Pancreas (tissue), 10 donors: ENCODE data around the gene P3H4. TPM values are rescaled to one million over a fixed set of nuclear protein-coding genes. Genes with fewer than 3 reads are reported as not detected.
"Not testable (repeated sequence)": the region's sequence is repeated elsewhere in the genome, so short reads cannot be mapped to it uniquely, and the experiment has no call there.

Experiments
- ATAC-seq, 4 donors: fragments of 200-7000 bp; cut with Tn5 transposase; one replicate each; pipeline versions ENCODE4 v1.8.0 to v1.9.1; 2020; ENCODE audit warnings: mild to moderate bottlenecking in 4 of 4, moderate library complexity in 4 of 4
- DNase-seq, 6 donors: peaks; one replicate each; pipeline ENCODE4 v3.0.0-alpha.2; 2020
- FAIRE-seq: peaks from 2 replicates; lab custom pipeline; 2012; peaks lifted over from hg19 to GRCh38; lab: Jason Lieb, UNC
- H3K27ac ChIP-seq, 4 donors: fragments of 200-600 bp; sonication (generic); 1 replicate in 3 of 4; 2 replicates in 1 of 4; pipeline versions ENCODE4 v1.5.0 to v1.8.0; 2020
- H3K27me3 ChIP-seq, 4 donors: fragments of 200-600 bp; one replicate each; pipeline ENCODE4 v1.8.0; 2021
- H3K36me3 ChIP-seq, 3 donors: fragments of 200-600 bp; sonication (generic) in 1 of 3; one replicate each; pipeline versions ENCODE4 v1.5.0 to v1.8.0; 2020 to 2021
- H3K4me1 ChIP-seq, 3 donors: fragments of 200-600 bp; one replicate each; pipeline ENCODE4 v1.8.0; 2021
- H3K4me3 ChIP-seq, 4 donors: fragments of 200-600 bp; sonication (generic) in 2 of 4; one replicate each; pipeline versions ENCODE4 v1.5.0 to v1.8.0; 2020 to 2021
- H3K9me3 ChIP-seq, 4 donors: fragments of 200-600 bp; one replicate each; pipeline ENCODE4 v1.8.0; 2021
- WGBS, 2 donors: extraction: QIAGEN DNeasy Blood & Tissue Kit; methylation state at CpG; one replicate each; pipeline ENCODE4 v1.1.7; 2013; 5-methylcytosine and 5-hydroxymethylcytosine counted together
- intact Hi-C, 3 donors: fragments of 100-400 bp; cut with DNase I; formaldehyde crosslinking; loops; one replicate each; pipeline versions ENCODE4 v1.11.1 to v1.14.2; 2022
- polyA plus RNA-seq, 2 donors: library from polyadenylated mRNA; stranded (reverse); fragments of 200-250 nt; gene quantifications; one replicate each; pipeline ENCODE4 v1.2.3, GENCODE V29; 2013
- total RNA-seq, 6 donors: library from RNA; stranded (reverse); fragmentation: NEBNext Ultra II Directional in 4 of 6; extraction: Animal tissue kit (Norgen Biotek cat#: 25700) in 4 of 6; gene quantifications; one replicate each; pipeline versions ENCODE4 v1.2.1 to v1.2.4, GENCODE V29; 2021 to 2023
- TF ChIP-seq, protein P1 (sequence below), 4 donors: fragments of 200-600 bp; sonication (generic) in 3 of 4; IDR thresholded peaks; one replicate each; pipeline versions ENCODE4 v1.5.0 to v1.8.0; 2021; ENCODE audit warnings: antibody characterized with exemption in 4 of 4
- donor health status: healthy with polysubstance abuse.
- donor health status: DM: no; HTN: no; CAD: no; lungs with moderate emphysema.
- donor health status: DM: no; HTN: no; CAD: no.
- donor health status: control.
- donor health status: control.
- donor health status: Bipolar disorder and iron deficiency.
- donor health status: DM: yes; HTN: yes; CAD: no.
- donor health status: DM: no; HTN: no; CAD: no.
- donor health status: DM: no; HTN: no; CAD: no.
- donor health status: DM: yes; HTN: yes; CAD: no.

Gene P3H4
- total and polyA plus RNA-seq, 8 donors = 8.4 to 16.6 (median 11.4) TPM

DNA sequence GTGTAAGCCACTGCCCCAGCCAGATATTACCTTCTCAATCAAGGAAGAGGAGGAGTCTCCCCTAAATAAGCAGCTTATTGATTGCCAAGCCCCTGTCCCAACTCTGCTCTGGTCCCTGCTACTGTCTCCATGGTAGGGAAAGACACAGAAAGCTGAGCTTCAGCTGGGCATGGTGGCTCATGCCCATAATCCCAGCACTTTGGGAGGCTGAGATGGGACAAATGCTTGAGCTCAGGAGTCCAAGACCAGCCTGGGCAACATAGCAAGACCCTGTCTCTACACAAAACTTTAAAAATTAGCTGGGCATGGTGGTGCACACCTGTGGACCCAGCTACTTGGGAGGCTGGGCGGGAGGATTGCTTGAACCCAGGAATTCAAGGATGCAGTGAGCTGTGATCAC lies 31.8 kb downstream of the P3H4 start:
- ATAC-seq = no peak
- DNase-seq = no peak
- TF ChIP-seq, protein P1, sequence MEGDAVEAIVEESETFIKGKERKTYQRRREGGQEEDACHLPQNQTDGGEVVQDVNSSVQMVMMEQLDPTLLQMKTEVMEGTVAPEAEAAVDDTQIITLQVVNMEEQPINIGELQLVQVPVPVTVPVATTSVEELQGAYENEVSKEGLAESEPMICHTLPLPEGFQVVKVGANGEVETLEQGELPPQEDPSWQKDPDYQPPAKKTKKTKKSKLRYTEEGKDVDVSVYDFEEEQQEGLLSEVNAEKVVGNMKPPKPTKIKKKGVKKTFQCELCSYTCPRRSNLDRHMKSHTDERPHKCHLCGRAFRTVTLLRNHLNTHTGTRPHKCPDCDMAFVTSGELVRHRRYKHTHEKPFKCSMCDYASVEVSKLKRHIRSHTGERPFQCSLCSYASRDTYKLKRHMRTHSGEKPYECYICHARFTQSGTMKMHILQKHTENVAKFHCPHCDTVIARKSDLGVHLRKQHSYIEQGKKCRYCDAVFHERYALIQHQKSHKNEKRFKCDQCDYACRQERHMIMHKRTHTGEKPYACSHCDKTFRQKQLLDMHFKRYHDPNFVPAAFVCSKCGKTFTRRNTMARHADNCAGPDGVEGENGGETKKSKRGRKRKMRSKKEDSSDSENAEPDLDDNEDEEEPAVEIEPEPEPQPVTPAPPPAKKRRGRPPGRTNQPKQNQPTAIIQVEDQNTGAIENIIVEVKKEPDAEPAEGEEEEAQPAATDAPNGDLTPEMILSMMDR (IDR thresholded peaks at IDR 0.05) = no peak
- H3K9me3 ChIP-seq = no peaks in the 10 kb centered on the region
- no peaks in the 10 kb centered on the region for H3K27me3 ChIP-seq
- intact Hi-C loops = no loop called here
- H3K27ac ChIP-seq = no peak overlapping the region
- no peak overlapping the region for H3K4me3 ChIP-seq
- 94 to 100% methylated on average over 1 of the region's 1 CpG for WGBS, 2 donors
- H3K36me3 ChIP-seq = no peaks in the 10 kb centered on the region
- no peak for FAIRE-seq
- H3K4me1 ChIP-seq = peaks cover 25 to 70% (median 34%) of the 10 kb centered on the region in 3 donors

DNA sequence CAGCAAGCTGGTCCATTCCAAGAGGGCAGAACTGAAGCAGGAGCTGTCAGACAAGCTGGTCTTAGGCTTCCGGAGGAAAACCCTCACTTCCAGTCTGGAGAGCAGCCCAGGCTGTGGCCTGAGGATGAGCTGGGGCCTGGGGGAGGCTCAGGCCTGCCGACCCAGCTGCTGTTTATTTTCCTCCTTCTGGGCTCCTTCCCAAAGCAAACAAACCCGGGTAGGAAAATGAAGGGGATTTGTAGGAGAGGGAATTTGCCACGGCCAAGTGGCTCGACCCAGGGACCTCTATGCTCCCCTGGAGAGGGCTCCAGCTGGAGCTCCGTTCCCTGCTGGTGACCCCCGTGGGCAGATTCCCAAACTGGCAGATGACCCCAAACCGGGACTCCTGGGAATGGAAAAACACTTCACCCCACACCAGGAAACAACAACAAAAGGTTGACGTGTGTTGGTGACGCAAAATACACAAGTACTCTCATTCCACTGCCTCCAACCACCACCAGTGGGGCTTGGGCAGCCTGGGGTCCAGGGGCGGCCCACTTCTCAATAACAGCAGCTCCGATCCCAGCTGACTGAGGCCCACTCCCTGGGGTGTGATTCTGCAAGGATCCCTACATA lies 34.1 kb downstream of the P3H4 start:
- Histone ChIP-seq H3K36me3 (no peaks in the 10 kb centered on the region), H3K4me1 (peaks cover 28 to 71% (median 48%) of the 10 kb centered on the region in 3 donors), H3K9me3 (no peaks in the 10 kb centered on the region), H3K27ac (peak overlapping the region; percentile 88 to 97 (median 92)), H3K4me3 (no peak overlapping the region), H3K27me3 (no peaks in the 10 kb centered on the region)
- DNase-seq (peak in 5 of 6 donors; percentile 72 to 85 (median 76)), ATAC-seq (peak; percentile 81 to 86 (median 84)), FAIRE-seq (no peak)
- TF ChIP-seq, protein P1 (IDR thresholded peaks at IDR 0.05) = no peak
- 10 to 13% methylated on average over 12 of the region's 12 CpGs for WGBS, 2 donors
- intact Hi-C loops = no loop called here

DNA sequence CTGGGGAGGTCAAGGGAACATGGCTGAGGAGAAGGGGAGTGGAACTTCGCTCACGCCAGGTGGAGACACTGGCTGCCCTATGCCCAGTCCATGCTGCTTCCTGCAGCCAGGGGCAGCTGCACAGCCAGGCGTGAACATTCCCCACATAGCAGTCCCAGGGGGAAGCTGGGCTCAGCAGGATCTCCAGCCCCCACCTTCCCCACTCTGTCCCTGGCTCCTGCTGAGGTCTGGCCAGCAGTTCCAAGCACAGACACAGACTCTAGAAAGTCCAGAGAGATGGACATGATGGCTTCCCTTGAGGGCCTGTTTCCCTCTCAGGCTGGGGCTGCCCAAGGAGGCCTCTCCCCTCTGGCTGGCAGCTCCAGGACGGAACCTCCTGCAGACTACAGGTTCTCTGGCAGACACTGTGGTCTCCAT lies 34.6 kb downstream of the P3H4 start:
- Histone ChIP-seq H3K36me3 (no peaks in the 10 kb centered on the region), H3K27me3 (no peaks in the 10 kb centered on the region), H3K4me3 (no peak overlapping the region), H3K27ac (peak overlapping the region; percentile 88 to 97 (median 92)), H3K9me3 (no peaks in the 10 kb centered on the region), H3K4me1 (peaks cover 33 to 72% (median 49%) of the 10 kb centered on the region in 3 donors)
- ATAC-seq (peak; percentile 11 to 45 (median 28)), DNase-seq (no peak), FAIRE-seq (no peak)
- intact Hi-C loops = no loop called here
- TF ChIP-seq, protein P1 (IDR thresholded peaks at IDR 0.05) = no peak
- 16 to 31% methylated on average over 4 of the region's 4 CpGs for WGBS, 2 donors

DNA sequence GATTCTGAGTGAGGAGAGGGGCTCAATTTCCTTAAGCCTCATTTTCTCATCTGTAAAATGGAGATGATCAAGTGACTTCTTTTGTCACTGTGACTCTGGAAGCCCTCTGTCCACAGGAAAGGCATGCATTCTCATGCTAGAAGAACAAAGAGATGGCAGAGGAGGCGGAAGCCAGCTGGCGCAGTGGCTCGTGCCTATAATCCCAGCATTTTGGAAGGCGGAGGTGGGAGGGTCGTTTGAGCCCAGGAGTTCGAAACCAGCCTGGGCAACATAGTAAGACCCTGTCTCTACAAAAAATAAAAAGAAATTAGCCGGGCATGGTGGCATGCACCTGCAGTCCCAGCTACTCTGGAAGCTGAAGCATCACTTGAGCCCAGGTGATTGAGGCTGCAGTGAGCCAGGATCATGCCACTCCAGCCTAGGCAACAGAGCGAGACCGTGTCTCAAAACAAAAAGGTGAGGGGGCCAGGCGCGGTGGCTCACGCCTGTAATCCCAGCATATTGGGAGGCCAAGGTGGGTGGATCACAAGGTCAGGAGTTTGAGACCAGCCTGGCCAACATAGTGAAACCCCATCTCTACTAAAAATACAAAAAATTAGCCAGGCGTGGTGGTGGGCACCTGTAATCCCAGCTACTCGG lies 35.4 kb downstream of the P3H4 start:
- WGBS, 2 donors = 85 to 88% methylated on average over 14 of the region's 14 CpGs

DNA sequence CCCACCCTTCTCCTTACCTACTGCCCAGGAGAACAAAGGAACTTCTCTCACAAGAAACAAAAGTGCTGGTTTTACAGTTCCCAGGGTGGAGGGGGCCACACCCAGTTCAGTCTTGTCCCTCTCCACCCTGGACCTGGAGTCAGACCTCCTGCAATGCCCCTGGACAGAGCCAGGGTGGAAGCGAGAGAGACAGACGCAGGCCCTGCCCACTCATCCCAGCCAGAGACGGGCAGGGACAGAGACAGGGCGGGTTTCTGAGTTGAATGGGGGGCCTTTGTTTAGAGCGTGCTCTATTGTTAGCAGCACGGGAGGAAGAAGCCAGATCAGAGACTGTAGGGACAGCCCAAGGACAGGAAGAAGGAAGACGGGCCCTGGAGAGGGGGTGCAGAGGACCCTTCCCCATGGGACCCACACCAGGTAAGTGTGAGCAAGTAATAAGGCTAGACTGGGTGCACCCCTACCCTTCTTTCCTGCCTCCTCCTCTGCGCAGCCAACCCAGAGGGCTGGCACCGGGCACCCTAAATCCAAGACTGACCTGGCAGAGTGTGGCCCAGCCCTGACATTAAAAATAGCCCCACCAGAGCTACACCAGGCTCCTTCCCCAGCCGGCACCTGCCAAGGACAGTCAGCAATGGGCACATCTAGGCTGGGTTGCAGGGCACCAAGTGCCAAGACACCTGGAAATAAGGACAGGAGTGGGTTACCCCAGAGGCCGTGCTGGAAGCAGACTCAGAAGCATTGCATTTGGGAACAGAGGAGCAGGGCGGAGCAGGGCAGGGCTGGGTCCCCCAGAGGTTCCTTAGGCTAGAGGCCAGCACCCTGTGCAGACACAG lies 36.1 kb downstream of the P3H4 start:
- no peak for FAIRE-seq
- H3K27ac ChIP-seq = peak overlapping the region; percentile 23 to 97 (median 56)

More for the DNA sequence above, 35.4 kb downstream of the P3H4 start:
- ATAC-seq, intact Hi-C loops, DNase-seq, H3K27me3 ChIP-seq, FAIRE-seq, H3K4me3 ChIP-seq, H3K9me3 ChIP-seq, H3K36me3 ChIP-seq: not testable (repeated sequence)
- H3K27ac ChIP-seq = peak overlapping the region; percentile 23 to 97 (median 56)
- H3K4me1 ChIP-seq = peaks cover 37 to 72% (median 52%) of the 10 kb centered on the region in 3 donors

More for the DNA sequence above, 36.1 kb downstream of the P3H4 start:
- no peaks in the 10 kb centered on the region for H3K9me3 ChIP-seq
- TF ChIP-seq, protein P1 (IDR thresholded peaks at IDR 0.05) = no peak
- ATAC-seq (no peak), DNase-seq (no peak)
- H3K4me3 ChIP-seq = no peak overlapping the region
- intact Hi-C loops = no loop called here
- H3K27me3 ChIP-seq = no peaks in the 10 kb centered on the region
- H3K4me1 ChIP-seq = peaks cover 37 to 72% (median 52%) of the 10 kb centered on the region in 3 donors
- WGBS, 2 donors = 72 to 74% methylated on average over 11 to 12 of the region's 12 CpGs
- peaks cover 0 to 11% (median 3%) of the 10 kb centered on the region in 3 donors for H3K36me3 ChIP-seq
